HT1080 (cell line): ENCODE data around the gene SRSF6. TPM values are rescaled to one million over a fixed set of nuclear protein-coding genes. Genes with fewer than 3 reads are reported as not detected.
"Not testable (repeated sequence)": the region's sequence is repeated elsewhere in the genome, so short reads cannot be mapped to it uniquely, and the experiment has no call there.

Source experiments
- DNase-seq: peaks from one replicate; pipeline ENCODE4 v3.0.0-alpha.2; 2015; ENCODE audit warnings: low read depth
- polyA plus RNA-seq, 2 experiments: library from polyadenylated mRNA; depleted of rRNA; stranded (reverse); fragments of >200 nt; gene quantifications; 2 replicates each; pipeline ENCODE4 v1.2.3, GENCODE V29; 2015
- total RNA-seq: library from RNA; depleted of rRNA; stranded (reverse); fragments of >200 nt; shearing (Covaris generic); gene quantifications from 2 replicates; pipeline ENCODE4 v1.2.3, GENCODE V29; 2014; rRNA removed

SRSF6 gene
- total RNA-seq = 50.0 and 63.7 TPM in 2 replicates
- polyA plus RNA-seq (2015; cell fraction: cytosol; rRNA removed) = 62.2 and 68.1 TPM in 2 replicates
- polyA plus RNA-seq (2015; cell fraction: nucleus; rRNA removed) = 216 and 236 TPM in 2 replicates

DNA sequence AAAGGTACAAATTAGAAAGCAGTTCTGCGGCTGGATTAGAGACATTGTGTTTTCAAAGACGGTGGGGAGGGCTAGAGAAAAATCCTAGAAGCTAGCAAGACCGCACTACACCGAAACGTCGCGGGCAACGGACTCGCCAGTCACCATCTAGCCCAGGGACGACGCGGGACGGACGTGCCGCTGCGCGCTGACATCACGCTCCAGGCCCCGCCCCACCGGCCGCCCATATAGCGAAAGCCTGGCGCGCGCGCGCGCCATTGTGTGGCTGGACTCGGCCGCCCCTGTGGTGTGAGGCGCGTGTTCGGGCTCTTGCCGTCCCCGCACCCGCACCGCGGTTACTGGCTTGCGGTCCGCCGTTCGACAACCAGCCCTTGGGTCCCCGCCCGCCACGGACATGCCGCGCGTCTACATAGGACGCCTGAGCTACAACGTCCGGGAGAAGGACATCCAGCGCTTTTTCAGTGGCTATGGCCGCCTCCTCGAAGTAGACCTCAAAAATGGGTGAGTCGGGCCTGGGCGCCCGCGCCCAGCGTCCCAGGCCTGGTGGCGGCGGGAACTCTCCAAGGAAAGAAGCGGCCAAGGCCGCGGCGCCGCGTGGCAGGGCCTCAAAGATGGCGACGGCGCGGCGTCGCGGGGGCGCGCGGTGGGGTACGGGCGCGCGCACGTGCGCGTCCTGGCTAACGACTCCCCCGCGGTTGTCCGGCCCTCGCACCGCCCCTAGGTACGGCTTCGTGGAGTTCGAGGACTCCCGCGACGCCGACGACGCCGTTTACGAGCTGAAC lies at the start of gene SRSF6:
Gene SRSF6, plus strand, starts transcription at position 257 of the 782 bp plus-strand sequence. Its CDS starts 138 bp downstream, at position 395.
- DNase-seq = peak; percentile 89

GRCh38 chr20:43408848-43409576 lies 48.7 kb upstream of the SRSF6 start:
- DNase-seq = peak; percentile 35

DNA sequence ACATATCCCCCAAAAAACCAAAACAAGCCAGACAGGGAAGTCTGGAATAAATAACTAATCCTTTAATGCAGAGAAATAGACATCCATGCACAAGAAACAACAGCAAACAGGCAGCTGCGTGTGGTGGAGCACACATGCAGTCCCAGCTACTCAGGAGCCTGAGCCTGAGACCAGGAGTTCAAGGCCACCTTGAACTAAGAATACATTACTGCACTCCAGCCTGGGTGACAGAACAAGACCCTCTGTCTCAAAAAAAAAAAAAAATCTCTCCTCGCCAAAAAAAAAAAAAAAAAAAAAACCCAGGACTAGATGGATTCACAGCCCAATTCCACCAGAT lies 48.2 kb upstream of the SRSF6 start:
- DNase-seq = no peak

GRCh38 chr20:43415661-43416430 lies 41.9 kb upstream of the SRSF6 start:
- no peak for DNase-seq

- no peak for DNase-seq
Measured at GRCh38 chr20:43416591-43417228, 41.0 kb upstream of the SRSF6 start.

GRCh38 chr20:43420192-43420591 lies 37.5 kb upstream of the SRSF6 start:
- DNase-seq = no peak

DNA sequence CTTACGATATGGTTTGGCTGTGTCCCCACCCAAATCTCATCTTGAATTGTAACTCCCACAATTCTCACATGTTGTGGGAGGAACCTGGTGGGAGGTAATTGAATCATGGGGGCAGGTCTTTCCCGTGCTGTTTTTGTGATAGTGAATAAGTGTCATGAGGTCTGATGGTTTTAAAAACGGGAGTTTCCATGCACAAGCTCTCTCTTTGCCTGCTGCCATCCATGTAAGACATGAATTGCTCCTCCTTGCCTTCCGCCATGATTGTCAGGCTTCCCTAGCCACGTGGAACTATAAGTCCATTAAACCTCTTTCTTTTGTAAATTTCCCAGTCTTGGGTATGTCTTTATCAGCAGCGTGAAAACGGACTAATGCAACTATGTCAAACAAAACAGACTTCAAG lies 36.8 kb upstream of the SRSF6 start:
- not testable (repeated sequence) for DNase-seq

DNA sequence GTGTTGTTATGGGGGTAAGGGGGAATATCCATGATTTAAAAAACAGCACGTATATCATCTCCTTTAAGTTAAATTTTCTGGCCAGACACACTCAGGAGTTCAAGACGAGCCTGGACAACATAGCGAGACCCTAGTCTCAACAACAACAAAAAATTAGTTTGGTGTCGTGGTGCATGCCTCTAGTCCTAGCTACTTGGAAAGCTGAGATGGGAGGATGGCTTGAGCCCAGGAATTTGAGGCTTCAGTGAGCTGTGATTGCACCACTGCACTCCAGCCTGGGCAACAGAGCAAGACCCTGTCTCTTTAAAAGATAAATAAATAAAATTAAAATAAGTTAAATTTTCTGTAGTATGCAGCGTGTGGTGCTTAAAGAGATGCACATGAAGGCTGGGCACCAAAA lies 31.5 kb upstream of the SRSF6 start:
- DNase-seq = no peak

GRCh38 chr20:43430265-43431133 lies 27.2 kb upstream of the SRSF6 start:
- DNase-seq = no peak

- no peak for DNase-seq
Measured at GRCh38 chr20:43431134-43431519, 26.6 kb upstream of the SRSF6 start.

- no peak for DNase-seq
Measured at GRCh38 chr20:43432498-43432897, 25.2 kb upstream of the SRSF6 start.

DNA sequence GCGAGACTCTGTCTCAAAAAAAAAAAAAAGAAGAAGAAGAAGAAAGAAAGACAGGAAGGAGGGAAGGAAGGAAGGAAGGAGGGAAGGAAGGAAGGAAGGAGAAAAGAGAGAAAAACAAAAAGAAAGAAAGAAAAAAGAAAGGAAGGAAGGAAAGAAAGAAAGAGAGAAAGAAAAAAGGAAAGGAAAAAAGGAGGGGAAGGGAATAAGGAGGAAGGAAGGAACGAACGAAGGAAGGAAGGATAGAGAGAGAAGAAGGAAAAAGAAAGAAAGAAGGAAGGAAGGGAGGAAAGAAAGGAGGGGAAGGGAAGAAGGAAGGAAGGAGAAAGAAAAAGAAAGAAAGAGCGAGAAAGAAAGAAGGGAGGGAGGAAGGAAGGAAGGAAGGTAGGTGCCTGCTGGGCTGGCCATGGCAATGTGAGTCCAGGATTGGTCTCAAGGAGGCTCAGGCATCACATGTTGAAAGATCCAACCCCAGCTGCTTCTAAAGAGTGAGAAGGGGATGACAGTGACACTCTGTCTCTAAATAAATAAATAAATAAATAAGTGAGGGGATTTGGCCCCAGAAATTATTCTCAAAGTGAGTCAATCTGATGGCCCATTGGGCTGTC lies 24.3 kb upstream of the SRSF6 start:
- no peak for DNase-seq

- DNase-seq = no peak
Measured at GRCh38 chr20:43434565-43434964, 23.1 kb upstream of the SRSF6 start.

GRCh38 chr20:43438578-43439316 lies 18.9 kb upstream of the SRSF6 start:
- DNase-seq = no peak

DNA sequence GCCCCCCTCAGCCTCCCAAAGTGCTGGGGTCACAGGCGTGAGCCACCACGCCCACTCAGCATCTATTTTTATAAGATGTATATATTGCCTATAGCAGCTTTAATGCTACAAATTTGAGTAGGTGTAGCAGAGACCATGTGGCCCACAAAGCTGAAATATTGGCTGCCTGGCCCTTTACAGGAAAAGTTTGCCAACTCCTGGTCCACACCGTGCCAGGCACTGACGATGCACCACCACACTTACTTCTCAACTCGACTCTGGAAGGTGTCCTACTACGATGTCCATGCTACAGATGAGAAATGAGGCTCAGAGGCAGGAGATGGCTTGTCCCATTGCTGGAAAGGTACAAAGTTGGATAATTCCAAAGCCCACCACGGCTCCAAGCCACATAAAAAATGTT lies 17.2 kb upstream of the SRSF6 start:
- no peak for DNase-seq

DNA sequence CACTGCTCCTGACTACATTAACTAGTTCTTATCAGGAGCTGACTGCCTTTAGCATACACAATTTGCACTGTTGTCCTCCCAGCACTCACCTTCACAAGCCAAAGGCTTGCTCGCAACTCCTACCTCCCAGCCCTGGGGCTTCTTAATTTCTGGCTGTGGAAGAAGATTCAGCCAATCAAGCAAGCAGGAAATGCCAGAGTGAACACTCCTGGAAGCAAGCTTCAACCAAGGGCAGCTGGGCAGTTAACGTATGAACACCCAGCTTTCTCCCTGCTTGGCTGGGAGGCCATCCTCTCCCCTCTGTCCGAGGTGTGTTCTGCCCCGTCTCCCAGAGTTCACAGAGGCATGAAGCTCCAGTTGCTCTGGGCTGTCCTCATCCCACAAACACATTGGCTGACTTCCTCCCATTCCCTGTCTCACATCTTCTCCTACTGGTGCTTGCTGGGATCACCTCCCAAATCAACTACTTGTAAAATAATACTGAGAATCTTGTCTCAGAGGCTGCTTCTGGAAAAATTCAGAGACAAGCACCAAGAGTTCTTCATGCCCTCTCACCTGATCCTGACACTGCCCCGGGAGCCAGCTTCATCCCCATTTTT lies 15.3 kb upstream of the SRSF6 start:
- peak; percentile 37 for DNase-seq

GRCh38 chr20:43444107-43444506 lies 13.6 kb upstream of the SRSF6 start:
- no peak for DNase-seq

DNA sequence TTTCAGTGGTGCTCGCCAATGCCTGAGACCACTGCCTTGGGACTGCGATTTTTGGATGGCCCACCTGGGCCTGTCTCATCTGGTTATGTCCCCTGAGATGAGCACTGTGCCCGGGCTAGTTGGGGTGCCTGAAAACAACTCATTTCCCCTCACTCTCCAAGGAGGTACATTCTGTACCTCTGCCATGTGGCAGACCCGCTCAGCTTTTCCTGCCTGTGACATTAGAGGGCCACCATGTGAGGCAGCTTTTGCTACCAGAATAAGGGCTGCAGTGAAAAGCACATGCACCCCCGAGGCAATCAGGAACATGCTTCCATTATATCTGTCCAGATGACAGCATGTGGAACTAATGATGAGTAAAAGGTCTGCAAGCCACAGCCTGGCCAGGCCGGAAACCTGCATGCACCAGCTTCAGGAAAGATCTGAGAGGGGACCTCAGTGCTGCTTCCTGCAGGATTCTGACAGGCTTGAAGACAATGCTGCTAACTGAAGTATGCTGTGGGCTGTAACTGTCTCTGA lies 11.3 kb upstream of the SRSF6 start:
- DNase-seq = peak; percentile 33

DNA sequence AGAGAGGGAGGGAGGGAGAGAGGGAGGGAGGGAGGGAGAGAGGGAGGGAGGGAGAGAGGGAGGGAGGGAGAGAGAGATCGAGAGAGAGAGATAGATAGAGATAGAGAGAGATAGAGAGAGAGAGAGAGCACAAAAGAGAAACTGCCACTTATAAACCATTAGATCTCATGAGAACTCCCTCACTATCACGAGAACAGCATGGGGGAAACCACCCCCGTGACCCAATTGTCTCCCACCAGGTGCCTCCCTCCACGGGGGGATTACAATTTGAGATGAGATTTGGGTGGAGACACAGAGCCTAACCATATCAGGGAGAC lies 9.3 kb upstream of the SRSF6 start:
- not testable (repeated sequence) for DNase-seq
